Measurements from ENCODE around the gene CARHSP1.

DNA sequence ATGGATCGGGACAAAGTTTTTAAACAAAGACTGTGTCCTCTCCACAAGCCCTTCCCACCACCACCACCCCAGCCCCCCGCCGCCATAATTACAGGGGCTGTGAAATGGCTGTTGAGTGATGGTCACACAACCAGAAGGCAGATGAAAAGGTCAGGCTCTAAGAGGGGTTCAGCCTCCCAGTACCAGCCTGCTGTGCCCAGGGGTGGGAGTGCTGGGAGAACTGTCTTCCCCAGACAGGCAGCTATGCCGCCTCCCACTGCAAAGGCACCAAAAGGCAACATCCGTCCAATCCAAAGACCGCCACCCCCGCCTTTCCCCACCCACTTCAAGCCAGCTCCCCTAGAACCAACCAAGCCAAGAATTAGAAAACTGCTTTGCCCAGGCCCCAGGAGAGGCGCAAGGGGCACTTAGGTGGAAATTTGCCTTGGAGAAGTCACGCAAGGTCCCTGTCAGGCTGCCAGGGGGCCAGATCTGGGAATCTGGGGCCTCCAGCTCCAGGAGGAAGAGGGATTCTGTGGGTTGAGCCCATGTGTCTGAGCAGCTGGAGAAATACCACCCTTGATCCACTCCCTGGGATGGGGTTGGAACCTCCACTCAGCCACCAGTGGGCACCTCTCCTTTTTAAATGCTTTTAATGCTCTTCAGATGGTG is 14.4 kb downstream of the CARHSP1 start:
- TF ChIP-seq CTCF (IDR thresholded peaks at IDR 0.05; ENCODE audit: control extremely low read depth in 1 of 3, insufficient read depth in 1 of 3, low read depth in 1 of 3, low read length in 3 of 3) (no peak), TAF1 (IDR thresholded peaks at IDR 0.05; ENCODE audit: low read depth, low read length) (no peak), JUN (IDR thresholded peaks at IDR 0.05; ENCODE audit: low read depth, low read length) (no peak), ATF2 (IDR thresholded peaks at IDR 0.05; ENCODE audit: low read length) (no peak), POLR2A (IDR thresholded peaks at IDR 0.05; ENCODE audit: control extremely low read depth in 1 of 2, low read depth in 2 of 2, low read length in 2 of 2) (peak; percentile 19 to 40; a peak in 1 of 3 replicates), EZH2 (IDR thresholded peaks at IDR 0.05; ENCODE audit: low read depth, low read length, severe bottlenecking) (no peak), EGR1 (IDR thresholded peaks at IDR 0.05; ENCODE audit: borderline replicate concordance, low read depth, low read length) (no peak), YY1 (IDR thresholded peaks at IDR 0.05; ENCODE audit: low read depth, low read length) (no peak), USF2 (IDR thresholded peaks at IDR 0.05; ENCODE audit: low read length) (no peak), POLR2AphosphoS5 (IDR thresholded peaks at IDR 0.05; ENCODE audit: low read depth, low read length) (no peak; the same call in none of the 2 replicates), RXRA (IDR thresholded peaks at IDR 0.05; ENCODE audit: insufficient read depth, low read depth, low read length) (no peak), EP300 (IDR thresholded peaks at IDR 0.05; ENCODE audit: borderline replicate concordance in 1 of 2, low read depth in 2 of 2, low read length in 2 of 2) (no peak), RFX5 (IDR thresholded peaks at IDR 0.05; ENCODE audit: borderline replicate concordance, low read depth, low read length) (no peak), GABPA (IDR thresholded peaks at IDR 0.05; ENCODE audit: borderline replicate concordance, insufficient read depth, low read length) (no peak)
